Astrocyte (in vitro differentiated cells and primary cell): ENCODE data around the gene UBAC2. TPM values are rescaled to one million over a fixed set of nuclear protein-coding genes. Genes with fewer than 3 reads are reported as not detected.

Experiments used
- DNase-seq: peaks from one replicate; pipeline ENCODE4 v3.0.0-alpha.2; 2010; ENCODE audit warnings: low read depth
- FAIRE-seq: peaks from 2 replicates; lab custom pipeline; 2011; peaks lifted over from hg19 to GRCh38; lab: Jason Lieb, UNC
- H2AFZ ChIP-seq: 2 replicates; pipeline ENCODE4 v1.6.0; 2012; ENCODE audit warnings: low read depth, low read length, inconsistent platforms
- H3K27ac ChIP-seq: 2 replicates; pipeline ENCODE4 v1.5.1; 2011; ENCODE audit warnings: low read depth, low read length, inconsistent platforms
- H3K27me3 ChIP-seq: 2 replicates; pipeline ENCODE4 v1.6.0; 2011; ENCODE audit warnings: low read length, inconsistent platforms; ENCODE audit not compliant: insufficient read depth
- H3K36me3 ChIP-seq: 2 replicates; pipeline ENCODE4 v1.5.1; 2011; ENCODE audit warnings: low read length, inconsistent platforms; ENCODE audit not compliant: insufficient read depth
- H3K4me1 ChIP-seq: 2 replicates; pipeline ENCODE4 v1.5.1; 2011; ENCODE audit warnings: low read length, inconsistent platforms; ENCODE audit not compliant: insufficient read depth
- H3K4me2 ChIP-seq: 2 replicates; pipeline ENCODE4 v1.6.0; 2012; ENCODE audit warnings: low read length, inconsistent platforms
- H3K4me3 ChIP-seq: 2 replicates; pipeline ENCODE4 v1.5.1; 2011; ENCODE audit warnings: low read depth, mild to moderate bottlenecking, low read length, inconsistent platforms; ENCODE audit not compliant: insufficient read depth
- H3K79me2 ChIP-seq: 2 replicates; pipeline ENCODE4 v1.6.0; 2012; ENCODE audit warnings: mild to moderate bottlenecking, low read length, inconsistent platforms; ENCODE audit not compliant: insufficient read depth
- H3K9ac ChIP-seq: 2 replicates; pipeline ENCODE4 v1.6.0; 2012; ENCODE audit warnings: mild to moderate bottlenecking, low read length, inconsistent platforms
- H3K9me3 ChIP-seq: 2 replicates; pipeline ENCODE4 v1.5.1; 2012; ENCODE audit warnings: low read depth, mild to moderate bottlenecking, low read length, inconsistent platforms; ENCODE audit not compliant: insufficient read depth
- H4K20me1 ChIP-seq: 2 replicates; pipeline ENCODE4 v1.6.0; 2012; ENCODE audit warnings: low read length, inconsistent platforms; ENCODE audit not compliant: insufficient read depth
- H3K27ac Mint-ChIP-seq: one replicate; pipeline ENCODE4 v1.8.0; 2021; ENCODE audit warnings: mild to moderate bottlenecking, mixed read lengths; ENCODE audit not compliant: unreplicated experiment
- H3K27me3 Mint-ChIP-seq: one replicate; pipeline ENCODE4 v1.8.0; 2021; ENCODE audit warnings: low read depth, mixed read lengths; ENCODE audit not compliant: unreplicated experiment
- H3K36me3 Mint-ChIP-seq: one replicate; pipeline ENCODE4 v1.8.0; 2021; ENCODE audit warnings: low read depth, mixed read lengths; ENCODE audit not compliant: unreplicated experiment
- H3K4me1 Mint-ChIP-seq: one replicate; pipeline ENCODE4 v1.8.0; 2021; ENCODE audit warnings: low read depth, mixed read lengths; ENCODE audit not compliant: unreplicated experiment
- H3K4me3 Mint-ChIP-seq: one replicate; pipeline ENCODE4 v1.8.0; 2021; ENCODE audit warnings: mild to moderate bottlenecking, moderate library complexity, mixed read lengths; ENCODE audit not compliant: unreplicated experiment
- H3K9me3 Mint-ChIP-seq: one replicate; pipeline ENCODE4 v1.8.0; 2021; ENCODE audit warnings: mild to moderate bottlenecking, mixed read lengths; ENCODE audit not compliant: unreplicated experiment
- EZH2 ChIP-seq: IDR thresholded peaks from 2 replicates; pipeline ENCODE4 v1.6.1; 2012; ENCODE audit warnings: mild to moderate bottlenecking, low read length, inconsistent platforms; ENCODE audit not compliant: insufficient read depth
- total RNA-seq: library from RNA; stranded (reverse); gene quantifications from 2 replicates; pipeline ENCODE4 v1.2.1, GENCODE V29; 2021
- TF ChIP-seq, protein P1 (sequence below): IDR thresholded peaks from 2 replicates; pipeline ENCODE4 v1.5.1; 2011; ENCODE audit warnings: low read depth, mild to moderate bottlenecking, inconsistent platforms, low read length, moderate library complexity; ENCODE audit not compliant: insufficient read depth

UBAC2 gene
- total RNA-seq, 1 donor from 2014 or later: 61.0 TPM

DNA sequence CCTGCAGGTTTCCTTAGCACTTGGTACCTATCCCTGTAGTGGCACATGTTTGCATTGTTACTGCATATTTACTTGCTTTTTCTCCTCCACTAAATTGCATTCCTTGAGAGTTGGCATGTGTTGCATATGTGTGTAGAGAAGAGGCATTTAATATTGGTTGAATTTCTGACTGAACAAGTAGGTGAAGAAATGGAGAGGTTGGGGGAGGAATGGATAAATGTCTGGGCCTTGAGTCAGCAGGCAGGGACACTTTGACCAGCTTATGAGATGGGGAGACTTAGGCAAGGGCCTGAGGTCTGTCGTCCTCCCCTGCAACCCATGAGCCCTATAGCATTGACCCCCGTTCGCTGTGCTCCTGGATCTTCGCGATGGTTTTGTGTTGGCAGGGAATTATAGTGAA lies 59.6 kb downstream of the UBAC2 start:
- Mint-ChIP-seq H3K36me3 (peaks cover 8% of the 10 kb centered on the region), H3K4me3 (no peak overlapping the region), H3K9me3 (no peaks in the 10 kb centered on the region), H3K27ac (peak overlapping the region; percentile 13), H3K4me1 (peaks cover 28% of the 10 kb centered on the region), H3K27me3 (no peaks in the 10 kb centered on the region)
- FAIRE-seq (no peak), DNase-seq (peak; percentile 15)
- H3K79me2 ChIP-seq: no peaks in the 10 kb centered on the region
- H3K9ac ChIP-seq: no peak overlapping the region
- H3K4me3 ChIP-seq: no peak overlapping the region
- H3K9me3 ChIP-seq: no peaks in the 10 kb centered on the region
- H3K4me1 ChIP-seq: no peaks in the 10 kb centered on the region
- H3K27ac ChIP-seq: no peak overlapping the region
- H3K36me3 ChIP-seq: no peaks in the 10 kb centered on the region
- no peak for TF ChIP-seq EZH2
- TF ChIP-seq, protein P1, sequence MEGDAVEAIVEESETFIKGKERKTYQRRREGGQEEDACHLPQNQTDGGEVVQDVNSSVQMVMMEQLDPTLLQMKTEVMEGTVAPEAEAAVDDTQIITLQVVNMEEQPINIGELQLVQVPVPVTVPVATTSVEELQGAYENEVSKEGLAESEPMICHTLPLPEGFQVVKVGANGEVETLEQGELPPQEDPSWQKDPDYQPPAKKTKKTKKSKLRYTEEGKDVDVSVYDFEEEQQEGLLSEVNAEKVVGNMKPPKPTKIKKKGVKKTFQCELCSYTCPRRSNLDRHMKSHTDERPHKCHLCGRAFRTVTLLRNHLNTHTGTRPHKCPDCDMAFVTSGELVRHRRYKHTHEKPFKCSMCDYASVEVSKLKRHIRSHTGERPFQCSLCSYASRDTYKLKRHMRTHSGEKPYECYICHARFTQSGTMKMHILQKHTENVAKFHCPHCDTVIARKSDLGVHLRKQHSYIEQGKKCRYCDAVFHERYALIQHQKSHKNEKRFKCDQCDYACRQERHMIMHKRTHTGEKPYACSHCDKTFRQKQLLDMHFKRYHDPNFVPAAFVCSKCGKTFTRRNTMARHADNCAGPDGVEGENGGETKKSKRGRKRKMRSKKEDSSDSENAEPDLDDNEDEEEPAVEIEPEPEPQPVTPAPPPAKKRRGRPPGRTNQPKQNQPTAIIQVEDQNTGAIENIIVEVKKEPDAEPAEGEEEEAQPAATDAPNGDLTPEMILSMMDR: no peak
- H4K20me1 ChIP-seq: peaks cover 2% of the 10 kb centered on the region
- H3K4me2 ChIP-seq: no peak overlapping the region
- no peaks in the 10 kb centered on the region for H3K27me3 ChIP-seq
- no peak overlapping the region for H2AFZ ChIP-seq

GRCh38 chr13:99261059-99261458 lies 60.4 kb downstream of the UBAC2 start:
- Mint-ChIP-seq H3K27ac (no peak overlapping the region), H3K4me1 (peaks cover 26% of the 10 kb centered on the region), H3K36me3 (peaks cover 3% of the 10 kb centered on the region), H3K9me3 (no peaks in the 10 kb centered on the region), H3K27me3 (no peaks in the 10 kb centered on the region), H3K4me3 (no peak overlapping the region)
- Histone ChIP-seq H3K4me1 (no peaks in the 10 kb centered on the region), H3K9ac (no peak overlapping the region), H3K79me2 (no peaks in the 10 kb centered on the region), H3K27me3 (no peaks in the 10 kb centered on the region), H3K36me3 (no peaks in the 10 kb centered on the region), H3K9me3 (no peaks in the 10 kb centered on the region), H3K4me2 (no peak overlapping the region), H3K4me3 (no peak overlapping the region), H4K20me1 (peaks cover 6% of the 10 kb centered on the region), H3K27ac (no peak overlapping the region), H2AFZ (no peak overlapping the region)
- FAIRE-seq (no peak), DNase-seq (no peak)
- no peak for TF ChIP-seq EZH2
- TF ChIP-seq, protein P1: no peak

GRCh38 chr13:99263126-99263785 lies 62.6 kb downstream of the UBAC2 start:
- H3K27me3 ChIP-seq: no peaks in the 10 kb centered on the region
- TF ChIP-seq EZH2: no peak
- TF ChIP-seq, protein P1: no peak
- Mint-ChIP-seq H3K27me3 (no peaks in the 10 kb centered on the region), H3K36me3 (peaks cover 3% of the 10 kb centered on the region), H3K9me3 (no peaks in the 10 kb centered on the region), H3K4me1 (peaks cover 15% of the 10 kb centered on the region), H3K4me3 (no peak overlapping the region), H3K27ac (no peak overlapping the region)
- no peak overlapping the region for H3K4me3 ChIP-seq
- no peaks in the 10 kb centered on the region for H3K9me3 ChIP-seq
- H3K27ac ChIP-seq: no peak overlapping the region
- no peaks in the 10 kb centered on the region for H3K79me2 ChIP-seq
- H3K4me2 ChIP-seq: no peak overlapping the region
- no peak overlapping the region for H2AFZ ChIP-seq
- FAIRE-seq: no peak
- H4K20me1 ChIP-seq: peaks cover 6% of the 10 kb centered on the region
- H3K36me3 ChIP-seq: no peaks in the 10 kb centered on the region
- no peak overlapping the region for H3K9ac ChIP-seq
- DNase-seq: no peak
- no peaks in the 10 kb centered on the region for H3K4me1 ChIP-seq
